NB4 (cell line): ENCODE data around the gene MARK4.

Experiments used
- MYC ChIP-seq: IDR thresholded peaks from 2 replicates; pipeline ENCODE4 v1.6.1; 2011; ENCODE audit warnings: low read depth, low read length
- POLR2A ChIP-seq: IDR thresholded peaks from 2 replicates; pipeline ENCODE4 v1.6.1; 2011; ENCODE audit warnings: mild to moderate bottlenecking; ENCODE audit not compliant: insufficient read length; ENCODE audit errors: extremely low read depth
- TF ChIP-seq, protein P1 (sequence below): IDR thresholded peaks from one replicate; pipeline ENCODE4 v1.5.1; 2012; ENCODE audit warnings: low read depth, low read length
- TF ChIP-seq, protein P2 (sequence below): IDR thresholded peaks from 2 replicates; pipeline ENCODE4 v1.6.1; 2011; ENCODE audit warnings: low read depth, low read length

DNA sequence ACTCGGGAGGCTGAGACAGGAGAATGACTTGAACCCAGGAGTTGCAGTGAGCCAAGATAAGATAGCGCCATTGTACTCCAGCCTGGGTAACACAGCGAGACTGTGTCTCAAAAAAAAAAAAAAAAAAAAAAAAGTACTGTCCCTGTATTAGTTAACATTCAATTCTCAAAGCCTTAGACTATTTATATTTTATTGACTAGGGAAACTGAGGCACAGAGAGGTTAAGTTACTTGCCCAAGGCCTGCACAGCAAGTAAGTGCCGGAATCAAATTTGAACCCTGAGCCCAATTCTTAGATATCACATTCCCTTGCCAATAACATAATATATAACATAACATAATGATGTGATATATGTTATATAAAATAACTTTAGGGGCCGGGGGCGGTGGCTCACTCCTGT is 88.6 kb downstream of the MARK4 start:
- TF ChIP-seq POLR2A (no peak), MYC (no peak)
- TF ChIP-seq, protein P1, sequence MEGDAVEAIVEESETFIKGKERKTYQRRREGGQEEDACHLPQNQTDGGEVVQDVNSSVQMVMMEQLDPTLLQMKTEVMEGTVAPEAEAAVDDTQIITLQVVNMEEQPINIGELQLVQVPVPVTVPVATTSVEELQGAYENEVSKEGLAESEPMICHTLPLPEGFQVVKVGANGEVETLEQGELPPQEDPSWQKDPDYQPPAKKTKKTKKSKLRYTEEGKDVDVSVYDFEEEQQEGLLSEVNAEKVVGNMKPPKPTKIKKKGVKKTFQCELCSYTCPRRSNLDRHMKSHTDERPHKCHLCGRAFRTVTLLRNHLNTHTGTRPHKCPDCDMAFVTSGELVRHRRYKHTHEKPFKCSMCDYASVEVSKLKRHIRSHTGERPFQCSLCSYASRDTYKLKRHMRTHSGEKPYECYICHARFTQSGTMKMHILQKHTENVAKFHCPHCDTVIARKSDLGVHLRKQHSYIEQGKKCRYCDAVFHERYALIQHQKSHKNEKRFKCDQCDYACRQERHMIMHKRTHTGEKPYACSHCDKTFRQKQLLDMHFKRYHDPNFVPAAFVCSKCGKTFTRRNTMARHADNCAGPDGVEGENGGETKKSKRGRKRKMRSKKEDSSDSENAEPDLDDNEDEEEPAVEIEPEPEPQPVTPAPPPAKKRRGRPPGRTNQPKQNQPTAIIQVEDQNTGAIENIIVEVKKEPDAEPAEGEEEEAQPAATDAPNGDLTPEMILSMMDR, result no peak
- TF ChIP-seq, protein P2, sequence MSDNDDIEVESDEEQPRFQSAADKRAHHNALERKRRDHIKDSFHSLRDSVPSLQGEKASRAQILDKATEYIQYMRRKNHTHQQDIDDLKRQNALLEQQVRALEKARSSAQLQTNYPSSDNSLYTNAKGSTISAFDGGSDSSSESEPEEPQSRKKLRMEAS, result no peak
